SH-SY5Y (cell line): Measurements from ENCODE around the gene ENGASE.

ENCODE experiments used
- GATA2 ChIP-seq: IDR thresholded peaks from 2 replicates; pipeline ENCODE4 v1.6.1; 2011; ENCODE audit warnings: mild to moderate bottlenecking, low read depth, low read length
- GATA3 ChIP-seq: IDR thresholded peaks from 2 replicates; pipeline ENCODE4 v1.6.1; 2011; ENCODE audit warnings: low read depth, mild to moderate bottlenecking, low read length, moderate library complexity

Gene ENGASE

DNA sequence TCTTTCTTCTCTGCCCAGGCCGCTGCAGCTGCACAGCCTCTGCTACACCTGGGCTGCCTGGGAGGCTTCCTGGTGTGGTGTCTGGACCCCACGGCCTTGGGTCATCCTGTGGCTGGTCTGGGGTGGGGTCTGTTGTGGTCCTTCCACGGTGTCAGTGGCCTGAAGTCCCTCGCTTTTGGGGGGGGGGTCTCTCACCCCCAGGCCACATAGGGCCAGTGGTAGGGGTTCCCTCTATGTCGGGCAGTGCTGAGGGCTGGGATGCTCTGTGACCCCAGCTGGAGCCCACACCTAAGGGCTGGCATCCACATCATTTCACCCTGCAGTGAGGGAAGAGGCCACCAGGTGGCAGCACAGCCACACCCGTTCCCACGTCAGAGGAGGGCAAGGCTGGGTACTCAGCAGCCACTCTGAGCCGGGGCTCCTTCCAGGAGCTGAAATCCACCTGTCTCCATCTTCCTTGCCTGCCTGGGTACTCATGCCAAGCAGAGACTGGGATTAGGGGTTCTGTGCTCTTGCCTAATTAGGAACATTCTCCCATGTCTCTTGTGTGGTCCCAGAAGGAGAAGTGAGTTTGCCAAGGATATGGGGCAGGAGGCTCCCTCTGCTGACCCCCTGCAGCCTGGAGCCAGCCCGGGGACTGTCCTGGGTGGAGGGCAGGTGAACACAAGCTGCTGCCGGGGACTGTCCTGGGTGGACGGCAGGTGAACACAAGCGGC, 13.0 kb downstream of the ENGASE start:
- TF ChIP-seq GATA2 (no peak), GATA3 (no peak)

- TF ChIP-seq GATA2, result no peak
- no peak for TF ChIP-seq GATA3
Observed at GRCh38 chr17:79088247-79088996, 13.8 kb downstream of the ENGASE start.

- TF ChIP-seq GATA3, result no peak
- TF ChIP-seq GATA2, result no peak
Observed at GRCh38 chr17:79088997-79089328, 14.3 kb downstream of the ENGASE start.

GRCh38 chr17:79089720-79090442, 15.3 kb downstream of the ENGASE start:
- no peak for TF ChIP-seq GATA3
- no peak for TF ChIP-seq GATA2

DNA sequence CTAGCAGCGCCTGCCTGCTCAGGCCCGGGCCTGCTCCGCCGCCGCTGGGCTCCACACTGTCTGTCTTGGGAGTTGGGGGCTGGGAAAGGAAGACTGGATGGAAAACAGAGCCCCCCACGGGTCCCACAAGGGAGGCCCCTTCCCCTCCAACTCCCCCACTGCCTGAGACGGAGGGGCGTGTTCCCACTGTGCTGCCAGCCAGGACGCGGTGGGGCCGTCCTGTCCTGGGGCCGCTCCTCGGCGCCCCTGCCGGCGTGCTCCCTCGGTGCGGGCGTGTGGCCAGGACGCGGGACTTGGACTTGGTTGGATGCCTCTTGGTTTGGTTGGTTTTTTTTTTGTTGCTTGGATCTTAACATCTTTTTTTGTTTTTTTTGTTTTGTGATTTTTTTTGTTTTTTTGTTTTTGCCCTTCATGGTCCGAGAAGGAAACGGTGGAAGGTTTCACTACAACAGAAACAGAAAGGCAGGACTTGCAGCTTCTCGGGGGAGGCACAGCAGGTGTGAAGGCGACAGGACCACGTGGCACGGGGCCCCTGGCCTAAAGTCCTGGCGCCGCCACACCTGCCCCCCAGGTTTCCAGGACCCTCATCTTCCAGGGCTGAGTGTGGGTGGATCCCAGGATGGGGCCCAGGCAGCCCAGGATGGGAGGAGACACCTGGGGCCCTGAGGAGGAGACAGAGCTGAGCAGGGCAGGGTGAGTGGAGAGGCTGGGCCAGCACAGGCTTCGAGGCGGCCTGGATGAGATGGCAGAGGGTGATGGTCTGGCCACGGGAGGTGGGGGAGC, 16.0 kb downstream of the ENGASE start:
- TF ChIP-seq GATA2 (no peak), GATA3 (no peak)

- TF ChIP-seq GATA2 (no peak), GATA3 (no peak)
Observed at GRCh38 chr17:79091226-79091670, 16.6 kb downstream of the ENGASE start.

DNA sequence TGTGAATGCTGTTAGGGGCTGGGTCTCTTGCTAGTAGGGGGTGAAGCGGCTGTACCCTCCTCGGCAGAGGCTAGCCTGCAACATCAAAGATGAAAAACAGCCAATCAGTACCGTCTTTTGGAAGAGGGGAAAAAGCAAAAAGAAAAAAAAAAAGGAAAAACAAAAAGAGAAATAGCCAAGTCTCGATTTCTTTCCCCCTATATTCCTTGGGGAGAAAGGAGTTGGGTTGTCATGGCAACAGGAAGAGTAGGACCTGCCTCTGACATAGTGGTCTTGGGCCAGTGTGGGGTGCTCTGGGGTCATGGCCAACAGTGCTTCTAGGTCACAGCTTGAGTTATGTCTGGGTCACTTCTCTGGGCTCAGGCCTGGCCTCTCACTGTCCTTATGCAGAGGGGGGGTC, 17.9 kb downstream of the ENGASE start:
- TF ChIP-seq GATA2 (no peak), GATA3 (no peak)

- TF ChIP-seq GATA3 (no peak), GATA2 (no peak)
Observed at GRCh38 chr17:79093270-79093669, 18.6 kb downstream of the ENGASE start.

DNA sequence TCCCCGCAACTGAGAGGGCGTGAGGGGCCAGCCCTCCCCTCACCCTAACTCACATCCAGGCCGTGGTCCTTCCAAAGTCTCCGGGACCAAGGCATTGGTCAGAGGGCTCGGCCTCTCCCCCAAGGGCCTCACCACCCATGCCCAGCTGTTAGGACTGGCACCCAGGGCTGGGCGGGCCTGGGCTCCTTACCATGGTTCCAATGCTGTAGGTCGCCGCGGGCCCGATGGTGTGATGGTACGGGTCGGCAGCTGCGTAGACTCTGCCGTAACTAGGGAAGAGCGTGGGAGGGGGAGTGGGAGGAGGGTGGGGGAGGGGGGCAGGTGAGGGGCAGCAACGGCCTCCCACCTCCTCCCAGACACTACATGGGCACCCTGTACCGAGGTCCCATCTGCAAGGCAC, 19.6 kb downstream of the ENGASE start:
- no peak for TF ChIP-seq GATA2
- no peak for TF ChIP-seq GATA3

DNA sequence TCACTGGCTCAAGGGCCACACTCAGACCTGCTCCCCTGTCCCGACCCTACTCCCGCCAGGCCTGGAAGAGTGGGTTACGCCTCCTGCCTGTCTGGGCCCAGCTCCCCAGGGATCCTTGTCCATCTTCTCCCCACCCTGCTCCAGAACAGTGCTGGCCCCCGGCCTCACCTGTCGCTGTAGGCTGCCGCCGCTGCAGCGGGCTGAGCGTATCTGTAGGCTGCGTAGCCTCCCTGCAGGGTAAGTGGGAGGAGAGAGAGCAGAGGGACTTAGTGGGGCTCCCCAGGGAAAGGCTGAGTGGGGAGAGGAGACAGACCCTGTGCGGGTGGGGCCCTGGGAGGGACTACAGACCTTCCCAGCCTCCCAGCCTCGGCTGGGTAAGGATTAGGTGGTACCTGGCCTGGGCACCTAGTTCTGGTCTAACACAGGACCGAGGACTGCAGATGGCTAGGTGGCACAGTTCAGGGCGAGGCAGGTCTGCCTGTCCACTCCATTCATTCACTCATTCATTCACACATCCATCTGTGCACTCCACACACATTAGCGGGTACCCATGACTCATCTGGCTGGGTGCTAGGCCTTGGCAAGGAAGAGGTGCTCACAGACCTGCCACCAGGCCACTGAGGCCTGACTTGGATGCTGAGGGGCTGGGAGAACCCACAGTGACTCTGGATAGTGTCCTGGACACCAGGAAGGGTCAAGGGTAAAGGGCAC, 20.9 kb downstream of the ENGASE start:
- no peak for TF ChIP-seq GATA3
- no peak for TF ChIP-seq GATA2

DNA sequence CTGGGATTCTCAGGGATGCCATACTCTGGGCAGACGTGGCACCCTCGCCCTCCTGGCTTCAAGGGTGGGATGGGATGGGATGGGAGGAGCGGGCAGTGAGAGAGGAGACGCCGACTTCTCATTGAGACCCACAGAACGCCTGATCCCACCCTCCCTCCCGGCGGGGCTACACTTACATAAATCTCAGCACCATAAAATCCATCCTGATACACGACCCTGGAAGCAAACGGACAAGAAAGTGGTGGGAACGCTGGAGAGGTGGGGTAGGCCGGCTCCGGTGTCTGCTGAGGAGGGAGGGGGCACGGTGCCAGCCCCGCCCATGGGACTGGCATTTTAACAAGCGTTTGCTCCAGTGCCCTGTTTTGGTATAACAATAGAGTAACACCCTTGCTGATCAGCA, 21.9 kb downstream of the ENGASE start:
- TF ChIP-seq GATA3 (no peak), GATA2 (no peak)

DNA sequence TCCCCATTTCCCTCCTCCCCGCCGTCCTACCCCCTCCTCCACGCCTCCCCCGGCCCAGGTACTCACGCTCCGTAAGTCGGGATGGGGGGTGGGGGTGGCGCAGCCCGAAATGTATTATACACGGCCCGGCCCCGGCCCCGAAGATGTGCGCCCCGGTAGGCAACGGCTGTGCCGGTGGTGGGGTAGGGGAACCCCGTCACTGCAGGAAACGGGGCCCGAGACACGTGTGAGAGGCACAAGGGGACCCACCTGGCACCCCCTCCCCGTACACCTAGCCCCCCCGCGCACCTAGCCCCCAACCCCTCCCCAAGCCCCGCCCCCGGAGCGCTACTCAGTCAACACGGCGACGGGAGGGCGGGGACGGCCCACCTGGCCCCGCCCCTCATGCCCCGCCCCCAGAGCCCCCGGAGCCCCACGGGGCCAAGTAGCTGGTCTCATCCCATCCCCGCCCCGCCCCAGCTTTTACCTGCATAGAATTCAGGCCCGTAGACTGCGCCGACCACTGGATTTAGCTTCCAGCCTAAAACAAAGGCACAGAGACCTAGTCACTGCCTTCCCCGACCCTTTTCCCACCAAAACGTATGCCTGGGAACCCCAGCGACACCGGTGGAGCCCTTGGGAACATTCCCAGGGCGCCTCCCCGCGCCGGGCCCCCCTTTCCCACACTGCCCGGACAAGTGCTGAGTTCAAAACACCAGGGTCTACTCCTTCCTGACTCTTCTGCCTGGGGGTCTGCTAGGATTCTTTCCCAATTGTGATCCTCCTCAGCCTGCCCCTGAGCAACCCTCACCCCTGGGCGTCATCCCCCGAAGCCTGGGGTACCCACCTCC, 22.8 kb downstream of the ENGASE start:
- TF ChIP-seq GATA3 (no peak), GATA2 (no peak)
